ENCODE results near the gene CFAP97D2.
"Not testable (repeated sequence)": the region's sequence is repeated elsewhere in the genome, so short reads cannot be mapped to it uniquely, and the experiment has no call there.

The CFAP97D2 gene

DNA sequence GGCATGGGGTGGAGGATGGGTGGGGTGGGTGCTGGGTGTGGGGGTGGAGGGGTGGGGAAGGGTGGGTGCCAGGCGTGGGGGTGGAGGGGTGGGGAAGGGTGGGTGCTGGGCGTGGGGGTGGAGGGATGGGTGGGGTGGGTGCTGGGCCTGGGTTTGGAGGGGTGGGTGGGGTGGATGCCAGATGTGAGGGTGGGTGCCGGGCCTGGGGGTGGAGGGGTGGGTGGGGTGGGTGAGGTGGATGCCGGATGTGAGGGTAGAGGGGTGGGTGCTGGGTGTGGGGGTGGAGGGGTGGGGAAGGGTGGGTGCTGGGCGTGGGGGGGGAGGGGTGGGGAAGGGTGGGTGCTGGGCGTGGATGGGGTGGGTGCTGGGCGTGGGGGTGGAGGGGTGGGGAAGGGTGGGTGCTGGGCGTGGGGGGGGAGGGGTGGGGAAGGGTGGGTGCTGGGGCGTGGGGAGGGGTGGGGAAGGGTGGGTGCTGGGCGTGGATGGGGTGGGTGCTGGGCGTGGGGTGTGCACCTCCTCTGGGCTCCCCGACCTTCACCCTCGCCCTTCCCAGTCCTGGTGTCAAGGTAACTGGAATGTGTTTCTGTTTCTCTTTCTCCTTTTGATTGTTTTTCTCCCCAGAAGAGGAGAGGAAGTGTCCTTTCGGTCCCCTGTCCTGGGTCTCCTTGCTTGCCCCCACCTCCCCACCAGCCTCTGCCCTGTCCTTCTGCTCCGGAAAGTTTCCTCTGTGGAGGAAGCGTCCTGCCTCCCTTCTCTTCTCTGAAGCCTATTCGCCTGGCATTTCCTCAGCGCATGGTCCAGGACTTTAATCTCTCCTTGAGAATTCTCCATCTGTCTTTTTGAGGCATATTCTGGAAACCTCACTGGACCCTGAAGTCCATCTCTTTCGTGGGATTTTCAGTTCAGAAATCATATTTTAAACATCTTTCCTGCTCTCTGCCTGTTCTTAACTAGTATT is 22.9 kb upstream of the CFAP97D2 start:
- no peak for DNase-seq (ENCODE audit: insufficient read length, low spot score)
- FAIRE-seq: no peak

DNA sequence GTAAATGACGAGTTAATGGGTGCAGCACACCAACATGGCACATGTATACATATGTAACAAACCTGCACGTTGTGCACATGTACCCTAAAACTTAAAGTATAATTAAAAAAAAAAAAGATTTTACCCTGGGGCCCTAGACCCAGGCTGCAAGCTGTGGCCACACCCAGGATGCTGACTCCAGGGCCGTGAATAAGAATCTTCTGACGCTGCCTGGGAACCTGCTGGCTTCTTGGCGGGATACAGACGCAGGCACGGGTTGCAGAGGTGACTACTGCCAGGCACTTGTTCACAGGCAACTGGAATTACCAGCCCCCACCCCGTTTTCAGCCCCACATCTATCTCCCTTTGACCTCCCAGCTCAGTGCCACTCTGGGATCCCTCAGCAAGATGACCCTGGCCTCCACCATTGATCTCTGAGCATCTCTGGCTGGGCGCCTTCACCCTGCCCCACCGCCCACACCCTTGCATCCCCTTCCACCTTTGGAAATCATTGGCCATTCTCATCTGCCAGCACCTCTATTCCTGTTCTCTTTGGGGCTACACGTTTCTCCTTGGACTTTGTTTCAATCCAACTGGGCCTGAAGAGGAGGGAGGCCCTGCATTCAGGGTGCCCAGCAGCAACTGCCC is 21.1 kb upstream of the CFAP97D2 start:
- DNase-seq (ENCODE audit: insufficient read length, low spot score): no peak
- FAIRE-seq: no peak

DNA sequence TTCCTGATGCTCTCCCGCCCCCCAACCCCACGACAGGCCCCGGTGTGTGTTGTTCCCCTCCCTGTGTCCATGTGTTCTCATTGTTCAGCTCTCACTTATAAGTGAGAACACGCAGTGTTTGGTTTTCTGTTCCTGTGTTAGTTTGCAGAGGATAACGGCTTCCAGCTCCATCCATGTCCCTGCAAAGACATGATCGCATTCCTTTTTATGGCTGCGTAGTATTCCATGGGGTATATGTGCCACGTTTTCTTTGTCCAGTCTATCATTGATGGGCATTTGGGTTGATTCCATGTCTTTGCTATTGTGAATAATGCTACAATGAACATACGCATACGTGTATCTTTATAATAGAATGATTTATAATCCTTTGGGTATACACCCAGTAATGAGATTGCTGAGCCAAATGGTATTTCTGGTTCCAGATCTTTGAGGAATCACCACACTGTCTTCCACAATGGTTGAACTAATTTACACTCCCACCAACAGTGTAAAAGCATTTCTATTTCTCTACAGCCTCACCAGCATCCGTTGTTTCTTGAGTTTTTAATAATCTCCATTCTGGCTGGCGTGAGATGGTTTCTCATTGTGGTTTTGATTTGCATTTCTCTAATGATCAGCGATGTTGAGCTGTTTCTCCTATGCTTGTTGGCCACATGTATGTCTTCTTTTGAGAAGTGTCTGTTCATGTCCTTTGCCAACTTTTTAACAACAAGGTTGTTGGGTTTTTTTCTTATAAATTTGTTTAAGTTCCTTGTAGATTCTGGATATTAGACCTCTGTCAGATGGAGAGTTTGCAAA is 20.0 kb upstream of the CFAP97D2 start:
- not testable (repeated sequence) for DNase-seq (ENCODE audit: insufficient read length, low spot score)
- FAIRE-seq: peak; percentile 67

DNA sequence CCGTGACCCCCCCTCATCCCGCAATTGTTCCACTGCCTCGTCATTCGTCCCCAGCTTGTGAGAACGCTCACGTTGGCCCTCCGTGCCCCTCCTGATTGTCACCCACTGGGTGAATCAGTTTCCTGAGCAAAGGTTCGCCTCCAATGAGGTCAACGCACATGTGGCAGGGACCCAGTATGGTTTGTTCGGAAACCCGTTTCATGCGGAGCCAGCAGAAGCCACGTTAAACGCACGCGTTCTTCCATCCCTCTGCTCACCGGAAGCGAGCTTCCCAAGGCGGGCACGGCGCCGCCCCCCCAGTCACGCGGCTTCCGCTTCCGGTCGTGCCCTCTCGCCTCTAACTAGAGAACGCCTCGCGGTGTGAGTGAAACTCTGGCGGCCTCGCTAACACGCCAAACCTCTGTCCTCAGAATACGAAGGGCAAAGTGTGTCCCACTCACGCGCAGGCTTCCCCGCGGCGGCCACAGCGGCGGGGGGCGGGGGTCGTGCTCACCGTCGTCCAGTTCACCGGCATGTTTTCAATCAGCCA is 18.0 kb upstream of the CFAP97D2 start:
- no peak for DNase-seq (ENCODE audit: insufficient read length, low spot score)
- no peak for FAIRE-seq

DNA sequence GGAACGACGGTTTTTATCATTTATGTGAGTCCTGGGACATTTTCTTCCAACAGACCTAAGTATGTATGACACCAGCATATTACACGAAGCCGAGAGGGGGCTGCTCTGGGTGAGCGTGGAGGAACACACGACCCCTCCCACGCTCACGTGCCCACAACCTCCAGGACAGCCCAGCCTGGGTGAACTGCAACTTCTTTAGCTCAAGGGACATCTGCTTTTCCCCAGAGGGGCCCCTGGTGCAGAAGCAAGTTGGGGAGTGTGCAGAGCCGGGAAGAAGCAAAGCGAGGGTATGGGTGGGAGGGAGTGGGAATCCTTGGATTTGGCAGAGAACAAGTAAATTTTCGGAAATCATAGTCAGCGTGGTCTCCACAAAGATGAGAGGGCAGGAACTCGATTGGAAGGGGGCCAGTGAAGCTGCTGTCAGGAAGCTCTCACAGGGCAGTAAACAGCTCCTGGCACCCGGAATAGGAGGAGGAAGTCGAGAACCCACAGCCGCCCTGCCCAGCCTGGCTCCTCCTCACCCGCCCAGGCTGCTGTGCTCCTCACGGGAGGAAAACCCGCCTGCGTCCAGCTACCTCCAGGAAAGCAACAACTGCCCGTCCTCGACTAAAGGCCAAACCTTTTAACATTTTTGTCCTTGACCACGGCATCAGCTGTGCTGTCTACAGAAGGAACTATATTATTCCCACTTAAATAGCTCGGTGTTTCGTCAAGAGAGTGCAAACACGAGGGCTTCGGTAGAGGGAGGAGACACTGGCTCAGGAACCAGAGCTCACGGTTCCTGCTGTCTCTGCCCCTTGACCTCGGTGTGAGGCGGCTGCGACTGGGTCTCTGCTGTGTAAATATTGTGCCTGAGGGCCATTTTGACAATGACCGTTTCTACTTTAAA is 17.2 kb upstream of the CFAP97D2 start:
- DNase-seq (ENCODE audit: insufficient read length, low spot score) (no peak), FAIRE-seq (no peak)

DNA sequence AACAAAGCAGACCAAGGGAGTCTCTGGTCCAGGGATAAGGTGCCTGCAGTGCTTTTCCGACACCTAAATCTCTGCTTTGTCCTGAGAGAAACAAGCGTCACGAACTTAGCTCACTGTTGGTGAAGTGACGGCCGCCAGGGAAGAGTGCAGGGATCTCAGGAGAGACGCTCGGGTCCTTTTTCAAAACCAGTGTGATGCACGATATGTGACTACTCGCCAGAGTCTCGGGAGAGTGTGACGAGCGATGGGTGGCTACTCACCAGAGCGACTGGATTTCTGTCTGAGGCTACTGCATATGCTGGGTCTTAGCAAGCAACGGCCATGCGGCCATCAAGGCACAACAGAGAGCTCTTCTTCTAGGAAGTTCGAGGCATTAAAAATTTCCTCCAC is 16.5 kb upstream of the CFAP97D2 start:
- FAIRE-seq: no peak

DNA sequence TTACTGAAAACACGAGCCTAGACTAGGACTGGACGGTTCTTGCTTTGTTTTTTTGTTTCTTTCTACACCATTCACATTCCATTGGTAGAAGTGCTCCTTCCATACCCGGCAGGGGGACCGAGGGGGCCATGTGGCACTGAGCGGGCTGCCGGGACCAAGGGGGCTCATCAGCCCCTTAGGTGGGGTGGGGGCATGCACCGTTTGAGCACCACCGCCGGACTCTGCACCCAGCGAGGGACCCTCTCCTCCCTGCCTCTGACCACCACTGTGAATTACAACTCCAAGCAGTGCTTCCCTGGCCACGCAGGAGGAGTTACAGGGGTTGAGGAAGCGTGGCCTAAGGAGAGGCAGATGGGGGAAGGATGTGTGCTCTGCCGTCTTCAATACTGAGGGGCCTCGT is 15.0 kb upstream of the CFAP97D2 start:
- DNase-seq (ENCODE audit: insufficient read length, low spot score) (no peak), FAIRE-seq (no peak)

More for the DNA sequence above, 16.5 kb upstream of the CFAP97D2 start:
- no peak for DNase-seq (ENCODE audit: insufficient read length, low spot score)

DNA sequence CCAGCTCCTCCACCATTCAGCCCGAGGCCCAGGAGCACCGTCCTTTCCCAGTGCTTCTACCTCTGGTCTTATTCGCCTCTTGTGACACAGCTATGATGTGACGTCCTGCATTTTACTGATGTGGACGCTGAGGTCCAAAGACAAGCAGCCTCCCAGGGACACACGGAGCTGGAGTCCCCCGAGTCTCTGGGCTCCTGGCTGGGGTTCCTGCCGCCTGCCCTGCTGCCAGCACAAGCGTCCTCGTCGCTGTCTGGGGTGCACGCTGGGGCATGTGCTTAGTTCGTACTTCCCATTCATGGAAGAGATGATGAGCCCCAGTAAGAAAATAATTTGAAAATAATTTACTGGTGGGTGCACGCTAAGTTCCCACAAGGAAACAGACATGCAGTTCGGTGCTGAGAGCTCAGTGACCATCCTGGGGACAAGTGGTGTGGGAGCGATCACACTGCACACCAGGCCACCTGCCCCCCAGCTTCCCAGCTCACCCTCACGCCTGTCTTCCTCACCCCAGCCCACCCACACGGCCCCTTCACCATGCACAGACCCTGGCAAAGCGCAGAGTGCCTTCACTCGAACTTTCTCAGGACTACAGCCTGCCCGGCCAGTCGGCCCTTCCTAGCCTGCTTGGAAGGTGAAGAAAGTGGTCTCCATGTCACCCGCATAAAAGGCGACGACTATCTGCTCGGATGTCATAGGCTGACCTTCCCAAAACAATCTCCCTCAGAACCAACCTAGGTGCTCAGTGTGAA is 14.2 kb upstream of the CFAP97D2 start:
- FAIRE-seq (no peak), DNase-seq (ENCODE audit: insufficient read length, low spot score) (no peak)

DNA sequence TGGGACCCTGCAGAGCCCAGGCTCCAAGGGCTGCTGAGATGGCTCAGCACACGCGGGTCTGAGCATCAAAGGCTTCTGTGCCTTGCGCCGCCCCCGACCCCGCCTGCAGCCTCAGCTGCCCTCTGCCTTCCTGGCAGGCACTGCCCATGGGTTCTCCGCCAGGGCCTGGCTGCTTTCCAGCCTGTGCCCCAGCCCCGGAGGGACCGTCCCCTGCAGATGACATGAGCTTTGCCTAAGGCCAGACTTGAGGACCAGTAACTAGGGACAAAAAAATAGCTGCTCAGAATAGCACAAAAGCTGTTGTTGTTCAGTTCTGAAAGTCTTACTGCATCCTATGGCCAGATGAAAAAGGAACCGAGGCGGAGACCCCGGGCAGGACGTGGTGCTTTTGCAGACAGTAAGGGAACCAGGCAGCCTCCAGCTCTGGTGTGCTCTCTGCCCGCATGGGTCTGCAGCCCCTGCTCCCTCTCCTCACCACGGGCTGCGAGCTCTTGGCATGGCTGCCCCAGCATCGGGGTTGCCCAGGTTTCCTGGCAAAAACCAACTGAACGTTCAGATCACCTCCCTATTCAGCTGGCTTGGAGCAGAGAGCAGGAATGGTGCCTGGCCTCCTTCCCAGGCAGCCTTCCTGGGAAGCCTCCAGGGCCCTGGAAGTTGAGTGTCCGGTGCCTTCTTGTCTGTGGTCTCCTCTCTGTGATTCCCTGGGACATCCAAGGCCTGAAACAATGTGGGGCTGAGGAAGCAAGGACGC is 12.5 kb upstream of the CFAP97D2 start:
- FAIRE-seq: no peak
- DNase-seq (ENCODE audit: insufficient read length, low spot score): no peak

DNA sequence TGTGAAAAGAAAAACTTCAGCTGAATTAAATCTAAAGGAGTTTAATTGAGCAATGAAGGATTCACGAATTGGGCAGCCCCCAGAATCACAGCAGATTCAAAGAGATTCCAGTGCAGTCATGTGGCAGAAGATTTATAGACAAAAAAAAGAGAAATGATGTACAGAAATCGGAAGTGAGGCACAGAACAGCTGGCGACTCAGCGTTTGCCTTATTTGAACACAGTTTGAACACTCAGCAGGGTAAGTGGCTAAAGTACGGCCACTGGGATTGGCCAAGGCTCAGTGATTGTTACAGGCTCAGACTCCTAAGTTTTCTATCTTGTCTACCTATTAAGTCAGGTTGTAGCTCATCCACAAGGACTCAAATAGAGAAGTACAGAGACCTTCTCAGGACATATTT is 11.6 kb upstream of the CFAP97D2 start:
- DNase-seq (ENCODE audit: insufficient read length, low spot score) (no peak), FAIRE-seq (no peak)

DNA sequence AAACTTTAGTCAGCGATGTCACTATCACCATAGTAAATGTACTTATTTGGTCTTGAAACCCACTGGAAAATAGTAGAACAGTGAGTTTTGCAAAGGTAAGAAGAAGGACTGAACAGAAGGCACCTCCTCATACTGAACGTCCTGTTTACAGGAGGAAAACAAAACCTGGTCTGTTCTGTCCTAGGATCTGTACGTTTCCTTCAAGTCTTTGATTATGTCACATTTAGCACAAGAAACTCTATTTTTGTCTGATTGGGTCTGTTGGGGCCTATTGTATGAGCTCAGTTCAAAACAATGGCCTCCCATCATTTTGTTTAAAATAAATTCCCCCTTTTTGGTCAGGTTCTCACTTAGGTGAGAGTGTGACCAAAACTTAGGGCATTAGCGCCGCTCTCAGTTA is 11.2 kb upstream of the CFAP97D2 start:
- FAIRE-seq: no peak

DNA sequence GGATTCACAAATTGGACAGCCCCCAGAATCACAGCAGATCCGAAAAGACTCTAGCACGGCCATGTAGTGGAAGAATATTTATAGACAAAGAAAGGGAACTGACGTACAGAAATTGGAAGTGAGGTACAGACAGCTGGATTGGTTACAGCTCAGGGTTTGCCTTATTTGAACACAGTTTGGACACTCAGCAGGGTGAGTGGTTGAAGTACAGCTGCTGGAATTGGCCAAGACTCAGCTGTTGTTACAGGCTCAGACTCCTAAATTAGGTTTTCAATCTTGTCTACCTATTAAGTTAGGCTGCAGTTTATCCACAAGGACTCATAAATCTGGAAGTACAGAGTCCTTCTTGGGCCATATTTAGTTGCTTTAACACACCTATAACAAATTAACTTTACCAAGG is 5.8 kb upstream of the CFAP97D2 start:
- no peak for DNase-seq (ENCODE audit: insufficient read length, low spot score)
- no peak for FAIRE-seq

More for the DNA sequence above, 11.2 kb upstream of the CFAP97D2 start:
- DNase-seq (ENCODE audit: insufficient read length, low spot score): no peak

DNA sequence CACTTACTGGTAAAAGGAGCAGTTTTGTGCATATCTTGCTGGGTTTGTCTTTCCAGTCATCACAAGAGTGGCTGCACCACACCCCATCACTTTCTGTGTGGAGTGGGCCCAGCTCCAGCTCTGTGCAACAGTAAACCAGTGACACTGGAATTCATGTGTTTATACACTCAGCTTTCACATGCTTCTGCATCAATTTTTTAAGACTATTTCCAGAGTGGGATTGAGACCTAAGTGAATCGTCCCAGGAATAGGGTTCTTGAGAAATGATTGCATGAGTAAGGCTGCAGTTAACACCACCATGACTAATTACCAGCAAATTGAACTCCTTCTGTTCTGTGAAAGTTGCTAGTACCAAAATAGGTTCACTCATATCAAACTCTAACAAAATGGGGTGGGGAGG is 5.3 kb upstream of the CFAP97D2 start:
- DNase-seq (ENCODE audit: insufficient read length, low spot score) (no peak), FAIRE-seq (no peak)

DNA sequence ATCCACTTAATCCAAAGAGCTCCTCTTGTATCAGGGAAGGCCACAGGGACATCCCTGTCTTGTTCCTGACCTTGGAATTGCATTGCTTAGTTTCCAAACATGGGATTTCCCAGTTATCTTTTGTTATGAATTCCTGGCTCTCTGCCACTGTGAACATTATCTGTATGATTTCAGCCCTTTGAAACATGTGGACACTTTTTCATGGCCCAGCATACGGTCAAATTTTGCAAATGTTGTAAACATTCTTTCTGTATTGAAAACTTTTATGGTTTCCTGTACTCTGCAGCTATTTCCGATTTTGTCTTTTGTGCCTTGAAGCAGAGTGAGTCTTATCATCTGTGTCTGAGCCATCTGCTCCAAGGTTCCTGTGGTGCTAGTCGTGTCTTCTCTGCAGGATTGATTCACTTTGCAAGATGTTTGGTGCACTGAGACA is 4.5 kb upstream of the CFAP97D2 start:
- FAIRE-seq: no peak
- no peak for DNase-seq (ENCODE audit: insufficient read length, low spot score)

DNA sequence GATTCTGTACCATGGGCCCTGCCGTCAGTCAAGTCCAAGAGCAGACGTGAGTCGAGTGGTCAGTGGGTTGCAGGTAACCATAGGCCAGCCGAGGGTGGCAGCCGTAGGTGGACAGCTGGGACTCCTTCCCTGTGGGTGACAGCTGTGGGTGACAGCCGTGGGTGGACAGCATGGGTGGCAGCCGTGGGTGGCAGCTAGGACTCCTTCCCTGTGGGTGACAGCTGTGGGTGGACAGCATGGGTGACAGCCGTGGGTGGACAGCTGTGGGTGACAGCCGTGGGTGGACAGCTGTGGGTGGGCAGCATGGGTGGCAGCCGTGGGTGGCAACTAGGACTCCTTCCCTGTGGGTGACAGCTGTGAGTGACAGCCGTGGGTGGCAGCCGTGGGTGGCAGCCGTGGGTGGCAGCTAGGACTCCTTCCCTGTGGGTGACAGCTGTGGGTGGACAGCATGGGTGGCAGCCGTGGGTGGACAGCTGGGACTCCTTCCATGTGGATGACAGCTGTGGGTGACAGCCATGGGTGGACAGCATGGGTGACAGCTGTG is 2.6 kb upstream of the CFAP97D2 start:
- not testable (repeated sequence) for DNase-seq (ENCODE audit: insufficient read length, low spot score); FAIRE-seq

DNA sequence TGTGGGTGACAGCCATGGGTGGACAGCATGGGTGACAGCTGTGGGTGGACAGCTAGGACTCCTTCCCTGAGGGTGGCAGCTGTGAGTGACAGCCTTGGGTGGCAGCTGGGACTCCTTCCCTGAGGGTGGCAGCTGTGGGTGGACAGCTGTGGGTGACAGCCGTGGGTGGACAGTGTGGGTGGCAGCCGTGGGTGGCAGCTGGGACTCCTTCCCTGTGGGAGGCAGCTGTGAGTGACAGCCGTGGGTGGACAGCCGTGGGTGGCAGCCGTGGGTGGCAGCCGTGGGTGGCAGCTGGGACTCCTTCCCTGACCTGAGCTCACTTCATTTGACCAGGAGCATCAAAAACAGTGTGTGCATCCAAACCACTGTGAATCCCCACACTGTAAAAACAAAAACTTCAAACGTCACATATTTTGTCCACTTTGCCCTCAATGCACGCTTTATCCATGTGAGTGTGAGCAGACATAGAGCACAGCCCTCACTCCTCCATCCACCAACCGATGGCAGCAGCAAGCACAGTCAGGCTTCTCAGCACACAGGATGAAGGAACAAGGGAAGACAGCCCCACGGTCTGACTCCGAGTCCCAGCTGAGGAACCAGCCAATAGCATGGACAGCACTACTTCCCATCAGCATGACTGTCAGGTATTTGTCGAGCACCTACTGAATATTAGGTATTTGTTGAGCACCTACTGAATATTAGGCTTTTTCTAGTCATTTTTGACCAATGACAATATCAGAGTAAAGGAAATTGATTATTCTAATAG is 1.6 kb upstream of the CFAP97D2 start:
- FAIRE-seq: no peak
- no peak for DNase-seq (ENCODE audit: insufficient read length, low spot score)

DNA sequence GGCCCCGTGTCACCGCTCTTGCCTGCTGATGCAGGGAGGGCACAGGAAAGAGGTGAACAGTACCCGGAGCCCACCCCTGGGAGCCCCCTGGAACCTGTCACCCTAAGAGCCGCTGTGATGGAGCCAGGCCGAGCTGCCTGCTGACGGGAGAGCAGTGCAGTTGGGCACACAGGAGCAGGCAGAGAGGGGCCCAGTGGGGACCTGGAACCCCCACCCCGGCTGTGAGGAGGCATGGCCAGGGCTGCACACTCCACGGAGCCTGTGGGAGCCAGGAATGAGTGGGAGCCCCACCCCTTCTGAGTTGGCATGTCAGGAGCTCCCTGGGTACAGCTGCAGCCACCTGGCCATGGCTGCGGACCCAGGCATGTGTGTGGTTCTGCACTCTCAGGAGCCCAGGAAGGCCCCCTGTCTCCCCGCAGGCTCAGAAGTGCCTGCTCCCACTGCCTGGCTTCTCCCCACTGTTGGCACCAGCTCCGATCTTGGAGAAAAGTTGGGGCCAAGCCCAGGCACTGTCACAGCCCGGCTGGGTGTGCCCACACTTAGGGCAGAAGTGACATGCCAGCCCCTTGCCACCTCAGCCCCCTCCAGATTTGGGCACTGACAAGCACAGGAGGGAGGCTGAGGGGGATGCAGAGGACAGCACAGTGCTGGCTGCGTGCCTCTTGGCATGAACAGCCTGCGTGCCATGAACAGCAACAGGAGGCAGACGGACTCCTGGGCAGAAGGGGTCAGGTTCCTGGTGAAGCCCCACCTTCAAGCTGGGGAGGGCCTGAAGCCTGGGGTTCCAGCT is 6.3 kb downstream of the CFAP97D2 start:
- FAIRE-seq: no peak
- no peak for DNase-seq (ENCODE audit: insufficient read length, low spot score)

Data from GM19239 (cell line).